ENCODE measurements around the gene PPP2R2B.

PPP2R2B gene

DNA sequence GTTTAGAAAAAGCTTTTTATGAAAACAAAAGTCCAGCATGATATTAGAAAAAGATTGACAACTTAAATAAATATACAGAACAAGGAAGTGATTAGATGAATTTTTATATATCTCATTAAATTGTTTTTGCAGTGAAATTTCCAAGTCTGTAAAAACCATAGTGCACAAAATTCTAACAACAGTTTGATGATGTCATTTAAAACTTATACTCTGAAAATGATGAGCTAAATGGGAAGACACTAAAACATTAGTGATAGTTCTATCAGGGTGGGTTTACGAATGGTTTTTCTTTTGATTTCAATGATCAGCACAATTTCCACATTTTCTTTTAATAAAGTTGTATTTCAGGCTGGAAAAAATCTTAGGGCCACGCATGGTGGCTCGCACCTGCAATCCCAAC is 236.1 kb downstream of the PPP2R2B start:
- TF ChIP-seq, protein P1, sequence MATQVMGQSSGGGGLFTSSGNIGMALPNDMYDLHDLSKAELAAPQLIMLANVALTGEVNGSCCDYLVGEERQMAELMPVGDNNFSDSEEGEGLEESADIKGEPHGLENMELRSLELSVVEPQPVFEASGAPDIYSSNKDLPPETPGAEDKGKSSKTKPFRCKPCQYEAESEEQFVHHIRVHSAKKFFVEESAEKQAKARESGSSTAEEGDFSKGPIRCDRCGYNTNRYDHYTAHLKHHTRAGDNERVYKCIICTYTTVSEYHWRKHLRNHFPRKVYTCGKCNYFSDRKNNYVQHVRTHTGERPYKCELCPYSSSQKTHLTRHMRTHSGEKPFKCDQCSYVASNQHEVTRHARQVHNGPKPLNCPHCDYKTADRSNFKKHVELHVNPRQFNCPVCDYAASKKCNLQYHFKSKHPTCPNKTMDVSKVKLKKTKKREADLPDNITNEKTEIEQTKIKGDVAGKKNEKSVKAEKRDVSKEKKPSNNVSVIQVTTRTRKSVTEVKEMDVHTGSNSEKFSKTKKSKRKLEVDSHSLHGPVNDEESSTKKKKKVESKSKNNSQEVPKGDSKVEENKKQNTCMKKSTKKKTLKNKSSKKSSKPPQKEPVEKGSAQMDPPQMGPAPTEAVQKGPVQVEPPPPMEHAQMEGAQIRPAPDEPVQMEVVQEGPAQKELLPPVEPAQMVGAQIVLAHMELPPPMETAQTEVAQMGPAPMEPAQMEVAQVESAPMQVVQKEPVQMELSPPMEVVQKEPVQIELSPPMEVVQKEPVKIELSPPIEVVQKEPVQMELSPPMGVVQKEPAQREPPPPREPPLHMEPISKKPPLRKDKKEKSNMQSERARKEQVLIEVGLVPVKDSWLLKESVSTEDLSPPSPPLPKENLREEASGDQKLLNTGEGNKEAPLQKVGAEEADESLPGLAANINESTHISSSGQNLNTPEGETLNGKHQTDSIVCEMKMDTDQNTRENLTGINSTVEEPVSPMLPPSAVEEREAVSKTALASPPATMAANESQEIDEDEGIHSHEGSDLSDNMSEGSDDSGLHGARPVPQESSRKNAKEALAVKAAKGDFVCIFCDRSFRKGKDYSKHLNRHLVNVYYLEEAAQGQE (IDR thresholded peaks at IDR 0.05; ENCODE audit: low read depth), result no peak
- TF ChIP-seq NFIC (IDR thresholded peaks at IDR 0.05), result no peak
- no peak for TF ChIP-seq EGR1 (IDR thresholded peaks at IDR 0.05)
- TF ChIP-seq CREB1 (IDR thresholded peaks at IDR 0.05; ENCODE audit: low read depth), result no peak
- TF ChIP-seq, protein P2, sequence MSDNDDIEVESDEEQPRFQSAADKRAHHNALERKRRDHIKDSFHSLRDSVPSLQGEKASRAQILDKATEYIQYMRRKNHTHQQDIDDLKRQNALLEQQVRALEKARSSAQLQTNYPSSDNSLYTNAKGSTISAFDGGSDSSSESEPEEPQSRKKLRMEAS (IDR thresholded peaks at IDR 0.05), result no peak
- TF ChIP-seq TAF1 (IDR thresholded peaks at IDR 0.05; ENCODE audit: low read depth), result no peak
- no peak for TF ChIP-seq EP300 (IDR thresholded peaks at IDR 0.05; ENCODE audit: borderline replicate concordance)
- no peak for TF ChIP-seq ZBTB7A (IDR thresholded peaks at IDR 0.05; ENCODE audit: low read depth)
- no peak for TF ChIP-seq TCF12 (IDR thresholded peaks at IDR 0.05; ENCODE audit: low read depth)
- TF ChIP-seq TEAD4 (IDR thresholded peaks at IDR 0.05), result no peak

DNA sequence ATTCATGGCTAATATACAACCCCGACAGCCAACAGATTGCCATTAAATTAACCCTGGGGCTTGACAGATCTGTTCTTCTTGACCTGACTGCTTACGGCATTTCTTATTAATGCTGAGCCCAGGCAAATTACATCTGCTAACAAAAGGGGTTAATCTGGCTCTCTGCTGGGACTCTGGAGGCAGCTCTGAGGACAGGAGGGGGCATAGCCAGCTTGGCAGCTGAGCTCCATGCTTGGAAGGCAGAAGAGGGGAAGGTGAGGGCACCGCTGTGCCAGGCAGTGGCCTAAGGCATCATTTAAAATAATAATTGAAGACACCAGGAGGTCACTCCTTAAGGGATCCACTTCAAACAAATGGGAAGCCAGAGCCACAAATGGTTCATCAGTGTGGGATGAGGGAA is 236.6 kb downstream of the PPP2R2B start:
- TF ChIP-seq TCF12 (IDR thresholded peaks at IDR 0.05; ENCODE audit: low read depth), result no peak

DNA sequence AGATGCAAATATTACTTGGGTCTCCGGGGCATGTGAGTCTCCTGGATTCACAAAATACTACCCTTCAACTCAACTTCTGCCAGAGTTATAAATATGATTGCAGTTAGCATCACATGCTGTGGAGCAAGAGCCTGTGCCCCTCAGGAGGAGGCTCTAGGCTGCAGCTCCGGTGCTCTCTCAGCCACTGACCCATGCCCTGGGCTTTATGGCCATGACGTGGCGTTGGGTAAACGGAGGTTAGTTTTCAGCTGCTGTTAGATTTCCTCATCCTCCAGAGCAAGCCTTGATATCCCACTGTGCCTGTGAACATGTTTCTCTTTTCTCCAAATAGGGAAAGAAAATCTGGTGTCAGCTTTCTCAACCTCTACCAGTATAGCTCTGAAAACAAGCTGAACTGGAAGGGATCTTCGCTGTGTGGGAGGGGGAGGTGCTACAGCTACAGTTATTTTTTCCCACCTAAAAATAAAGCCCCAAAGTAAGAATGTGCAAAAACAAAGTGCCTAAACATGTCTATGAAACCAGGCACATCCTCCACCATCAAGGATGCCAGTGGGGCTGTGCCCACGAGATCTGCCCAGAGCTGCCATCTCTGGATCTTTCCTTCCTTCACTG is 238.2 kb downstream of the PPP2R2B start:
- no peak for TF ChIP-seq ZBTB7A (IDR thresholded peaks at IDR 0.05; ENCODE audit: low read depth)
- TF ChIP-seq, protein P3, sequence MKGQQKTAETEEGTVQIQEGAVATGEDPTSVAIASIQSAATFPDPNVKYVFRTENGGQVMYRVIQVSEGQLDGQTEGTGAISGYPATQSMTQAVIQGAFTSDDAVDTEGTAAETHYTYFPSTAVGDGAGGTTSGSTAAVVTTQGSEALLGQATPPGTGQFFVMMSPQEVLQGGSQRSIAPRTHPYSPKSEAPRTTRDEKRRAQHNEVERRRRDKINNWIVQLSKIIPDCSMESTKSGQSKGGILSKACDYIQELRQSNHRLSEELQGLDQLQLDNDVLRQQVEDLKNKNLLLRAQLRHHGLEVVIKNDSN (IDR thresholded peaks at IDR 0.05), result no peak
- no peak for TF ChIP-seq TEAD4 (IDR thresholded peaks at IDR 0.05)
- no peak for TF ChIP-seq TAF1 (IDR thresholded peaks at IDR 0.05; ENCODE audit: low read depth)
- TF ChIP-seq EGR1 (IDR thresholded peaks at IDR 0.05), result no peak
- TF ChIP-seq CEBPB (IDR thresholded peaks at IDR 0.05), result no peak
- no peak for TF ChIP-seq FOXM1 (IDR thresholded peaks at IDR 0.05; ENCODE audit: borderline replicate concordance, low read depth)
- TF ChIP-seq EP300 (IDR thresholded peaks at IDR 0.05; ENCODE audit: borderline replicate concordance), result no peak
- TF ChIP-seq TCF12 (IDR thresholded peaks at IDR 0.05; ENCODE audit: low read depth), result no peak

DNA sequence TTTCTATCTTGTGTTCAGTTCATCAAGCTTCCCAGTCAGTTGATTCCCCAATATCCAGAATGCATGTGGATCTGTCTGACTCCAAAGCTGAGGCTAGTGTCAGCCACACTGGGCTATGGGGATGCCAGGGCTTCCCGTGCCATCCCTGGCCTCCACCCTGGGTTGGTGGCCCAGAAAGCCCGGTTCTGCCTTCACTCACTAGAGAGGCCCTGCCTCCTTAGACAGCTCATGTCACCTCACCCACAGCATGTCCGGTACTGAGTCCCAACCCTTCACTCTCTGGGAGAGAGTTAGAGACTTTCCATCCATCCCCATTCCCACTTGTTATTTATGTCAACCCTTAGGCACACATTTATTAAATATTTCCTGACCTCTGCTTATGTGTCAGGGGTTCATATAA is 243.1 kb downstream of the PPP2R2B start:
- TF ChIP-seq FOXM1 (IDR thresholded peaks at IDR 0.05; ENCODE audit: borderline replicate concordance, low read depth) (no peak), NFIC (IDR thresholded peaks at IDR 0.05) (no peak), TAF1 (IDR thresholded peaks at IDR 0.05; ENCODE audit: low read depth) (no peak), TEAD4 (IDR thresholded peaks at IDR 0.05) (no peak), TCF12 (IDR thresholded peaks at IDR 0.05; ENCODE audit: low read depth) (no peak), EP300 (IDR thresholded peaks at IDR 0.05; ENCODE audit: borderline replicate concordance) (no peak), CREB1 (IDR thresholded peaks at IDR 0.05; ENCODE audit: low read depth) (no peak), YY1 (IDR thresholded peaks at IDR 0.05; ENCODE audit: low read depth) (no peak), EGR1 (IDR thresholded peaks at IDR 0.05) (no peak), ZBTB7A (IDR thresholded peaks at IDR 0.05; ENCODE audit: low read depth) (no peak), CEBPB (IDR thresholded peaks at IDR 0.05) (no peak)
- TF ChIP-seq, protein P3 (IDR thresholded peaks at IDR 0.05), result no peak
- TF ChIP-seq, protein P2 (IDR thresholded peaks at IDR 0.05), result no peak
- TF ChIP-seq, protein P1 (IDR thresholded peaks at IDR 0.05; ENCODE audit: low read depth), result no peak

DNA sequence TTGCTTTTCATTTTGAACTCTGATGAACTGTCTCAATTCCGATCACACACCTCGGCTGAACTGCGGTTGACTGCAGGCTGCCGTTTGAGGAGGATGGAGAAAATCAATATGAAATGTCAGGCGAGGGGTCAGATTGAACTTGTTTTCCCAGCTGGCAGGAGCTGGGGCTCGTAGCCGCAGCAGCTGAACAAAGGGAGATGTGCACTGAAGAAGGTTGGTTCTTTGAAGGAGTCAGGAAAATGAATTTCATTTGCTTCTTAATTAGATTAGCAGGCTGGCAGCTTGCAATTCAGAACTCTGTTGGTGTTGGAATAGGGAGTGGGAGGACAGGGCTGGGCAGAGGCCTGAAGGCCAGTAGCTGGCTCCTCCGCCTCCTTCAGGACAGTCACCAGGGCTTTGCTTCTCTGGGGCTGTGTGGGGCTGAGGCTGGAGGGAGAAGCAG is 245.2 kb downstream of the PPP2R2B start:
- TF ChIP-seq FOXM1 (IDR thresholded peaks at IDR 0.05; ENCODE audit: borderline replicate concordance, low read depth) (no peak), CEBPB (IDR thresholded peaks at IDR 0.05) (no peak), NFIC (IDR thresholded peaks at IDR 0.05) (no peak), TAF1 (IDR thresholded peaks at IDR 0.05; ENCODE audit: low read depth) (no peak), ZBTB7A (IDR thresholded peaks at IDR 0.05; ENCODE audit: low read depth) (no peak), EP300 (IDR thresholded peaks at IDR 0.05; ENCODE audit: borderline replicate concordance) (no peak), TCF12 (IDR thresholded peaks at IDR 0.05; ENCODE audit: low read depth) (no peak), CREB1 (IDR thresholded peaks at IDR 0.05; ENCODE audit: low read depth) (no peak), RAD21 (IDR thresholded peaks at IDR 0.05; ENCODE audit: low read depth) (no peak)
- TF ChIP-seq, protein P1 (IDR thresholded peaks at IDR 0.05; ENCODE audit: low read depth), result no peak
- TF ChIP-seq, protein P3 (IDR thresholded peaks at IDR 0.05), result no peak
